Pons (tissue), 1 donor: ENCODE data around the gene SUN1.
"Not testable (repeated sequence)": the region's sequence is repeated elsewhere in the genome, so short reads cannot be mapped to it uniquely, and the experiment has no call there.

Source experiments
- DNase-seq: peaks from one replicate; pipeline ENCODE4 v3.0.0-alpha.2; 2016; ENCODE audit warnings: low spot score

The SUN1 gene

DNA sequence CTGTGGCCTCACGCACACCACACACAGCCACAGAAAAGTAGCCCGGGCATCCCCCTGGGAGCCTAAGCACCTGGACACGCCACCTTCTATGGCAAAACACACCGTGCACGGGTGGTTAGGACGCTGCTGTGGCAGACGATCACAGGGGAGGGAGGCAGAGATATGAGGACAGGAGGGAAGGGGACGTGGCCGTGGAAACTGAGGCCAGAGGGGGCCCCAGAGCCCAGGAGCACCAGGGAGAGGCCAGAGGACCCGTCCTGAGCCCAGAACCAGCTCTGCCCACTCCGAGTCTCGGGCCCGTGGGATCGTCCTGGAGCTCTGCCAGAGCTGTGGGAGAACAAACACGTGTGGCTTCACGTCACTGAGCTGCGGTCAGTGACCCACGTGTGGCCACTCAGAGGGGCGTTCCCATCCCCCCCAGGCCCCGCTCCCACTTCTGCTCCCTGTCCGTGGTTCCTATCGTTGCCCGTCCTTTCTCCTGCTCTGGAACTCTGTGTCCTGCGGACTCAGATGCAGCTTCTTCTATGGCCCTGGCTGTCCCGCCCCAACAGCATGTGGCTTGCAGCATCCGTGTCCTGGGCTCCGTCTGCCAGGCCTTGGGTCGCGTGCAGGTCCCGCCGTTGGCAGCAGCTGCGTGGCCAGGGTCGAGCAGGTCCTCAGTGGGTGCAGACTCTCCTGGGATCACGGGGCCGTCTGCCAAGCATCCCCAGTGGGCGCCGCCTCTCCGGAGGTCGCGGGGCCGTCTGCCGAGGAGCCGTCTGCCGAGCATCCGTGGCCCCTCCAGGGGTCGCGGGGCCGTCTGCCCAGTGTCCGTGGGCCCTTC, 75.1 kb downstream of the SUN1 start:
- DNase-seq = no peak

- DNase-seq = no peak
Observed at GRCh38 chr7:908159-908581, 75.9 kb downstream of the SUN1 start.

- DNase-seq = not testable (repeated sequence)
Observed at GRCh38 chr7:908591-909357, 76.5 kb downstream of the SUN1 start.

DNA sequence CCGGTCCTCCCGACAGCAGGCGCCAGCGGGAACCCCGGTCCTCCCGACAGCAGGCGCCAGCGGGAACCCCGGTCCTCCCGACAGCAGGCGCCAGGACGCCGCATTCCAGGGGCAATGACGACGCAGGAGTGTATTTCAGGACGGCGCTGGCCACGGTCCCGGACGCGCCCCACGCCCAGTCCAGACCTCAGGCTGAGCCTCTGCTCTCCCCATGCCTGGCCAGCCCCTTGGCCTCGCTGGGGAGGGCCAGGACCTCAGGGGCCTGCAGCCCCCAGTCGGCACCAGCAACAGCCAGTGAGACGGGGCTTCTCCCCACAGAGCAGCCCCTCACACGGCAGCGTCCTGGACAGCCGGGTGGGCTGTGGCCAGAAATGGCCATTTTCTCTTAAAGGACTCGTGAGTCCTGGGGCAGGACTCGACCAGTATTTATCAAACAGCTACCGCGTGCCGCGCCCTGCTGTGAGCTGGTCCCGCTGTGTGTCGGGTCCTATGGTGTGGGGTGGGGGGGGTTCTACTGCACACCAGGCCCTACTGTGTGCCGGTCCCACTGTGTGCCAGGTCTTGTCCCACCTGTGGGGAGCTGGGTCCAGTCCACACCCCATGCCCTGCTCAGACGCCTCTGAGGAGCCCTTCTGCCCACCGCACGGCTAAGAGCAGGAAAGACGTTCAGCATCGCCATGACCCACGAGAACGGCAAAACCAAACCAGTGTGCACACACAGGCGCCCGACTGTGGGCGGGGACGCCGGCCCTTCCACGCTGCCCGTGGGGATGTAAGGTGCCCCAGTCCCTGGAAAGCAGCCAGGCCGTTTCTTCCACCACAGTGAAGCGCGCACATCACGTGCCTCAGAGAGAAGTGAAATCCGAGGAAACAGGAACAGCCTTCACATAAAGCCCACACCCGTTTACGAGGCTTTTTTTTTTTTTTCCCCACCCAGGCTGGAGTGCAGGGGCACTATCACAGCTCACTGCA, 77.4 kb downstream of the SUN1 start:
- peak; percentile 75 for DNase-seq

DNA sequence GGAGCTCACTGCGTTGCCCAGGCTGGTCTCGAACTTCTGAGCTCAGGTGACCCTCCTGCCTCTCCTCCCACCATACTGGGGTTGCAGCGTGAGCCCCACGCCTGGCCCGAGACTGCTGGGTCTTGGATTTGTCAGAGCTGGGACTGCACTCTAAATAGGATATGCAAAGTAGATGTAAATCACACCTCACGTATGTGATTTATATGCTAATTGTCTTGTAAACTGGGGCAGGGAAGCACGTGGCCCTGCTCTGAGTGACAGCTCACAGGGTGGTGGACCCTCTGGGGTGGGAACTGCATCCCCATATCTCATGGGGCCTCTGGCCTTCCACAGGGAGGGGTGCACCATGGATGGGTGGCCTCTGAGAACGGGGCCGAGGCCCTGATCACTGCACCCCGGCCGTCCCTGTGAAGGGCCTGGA, 78.2 kb downstream of the SUN1 start:
- DNase-seq = no peak

GRCh38 chr7:910931-911431, 78.7 kb downstream of the SUN1 start:
- no peak for DNase-seq

GRCh38 chr7:911791-912480, 79.7 kb downstream of the SUN1 start:
- peak; percentile 94 for DNase-seq

DNA sequence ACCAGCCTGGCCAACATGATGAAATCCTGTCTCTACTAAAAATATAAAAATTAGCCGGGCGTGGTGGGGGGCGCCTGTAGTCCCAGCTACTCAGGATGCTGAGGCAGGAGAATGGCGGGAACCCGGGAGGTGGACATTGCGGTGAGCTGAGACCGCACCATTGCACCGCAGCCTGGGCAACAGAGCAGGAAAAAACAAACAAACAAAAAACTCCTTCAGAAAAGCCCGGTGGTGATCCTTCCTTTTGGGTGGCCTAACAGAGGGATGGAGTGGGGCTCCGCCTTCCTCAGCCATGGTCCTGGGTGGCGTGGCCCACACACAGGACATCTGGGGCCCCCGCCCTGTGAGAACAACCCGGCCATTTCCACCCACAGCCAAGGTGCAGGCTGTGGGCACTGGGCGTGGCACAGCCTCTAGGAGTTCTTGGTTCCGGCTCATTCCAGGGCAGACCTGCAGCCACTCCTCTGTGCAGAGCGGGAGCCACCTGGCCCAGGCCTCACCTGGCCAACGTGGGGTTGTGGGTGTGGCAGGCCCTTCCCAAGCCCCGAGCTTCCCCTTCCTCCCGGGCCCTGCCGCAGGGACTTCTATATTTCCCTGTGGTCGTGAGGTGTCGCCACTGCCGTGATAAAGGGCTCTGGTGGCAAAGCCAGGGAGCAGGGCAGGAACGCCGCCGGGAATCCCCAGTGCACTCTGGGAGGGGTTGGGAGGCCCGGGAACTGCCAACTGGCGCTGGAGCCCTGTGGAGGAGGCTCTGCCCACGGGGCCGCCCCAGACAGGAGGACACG, 81.7 kb downstream of the SUN1 start:
- peak; percentile 80 for DNase-seq

DNA sequence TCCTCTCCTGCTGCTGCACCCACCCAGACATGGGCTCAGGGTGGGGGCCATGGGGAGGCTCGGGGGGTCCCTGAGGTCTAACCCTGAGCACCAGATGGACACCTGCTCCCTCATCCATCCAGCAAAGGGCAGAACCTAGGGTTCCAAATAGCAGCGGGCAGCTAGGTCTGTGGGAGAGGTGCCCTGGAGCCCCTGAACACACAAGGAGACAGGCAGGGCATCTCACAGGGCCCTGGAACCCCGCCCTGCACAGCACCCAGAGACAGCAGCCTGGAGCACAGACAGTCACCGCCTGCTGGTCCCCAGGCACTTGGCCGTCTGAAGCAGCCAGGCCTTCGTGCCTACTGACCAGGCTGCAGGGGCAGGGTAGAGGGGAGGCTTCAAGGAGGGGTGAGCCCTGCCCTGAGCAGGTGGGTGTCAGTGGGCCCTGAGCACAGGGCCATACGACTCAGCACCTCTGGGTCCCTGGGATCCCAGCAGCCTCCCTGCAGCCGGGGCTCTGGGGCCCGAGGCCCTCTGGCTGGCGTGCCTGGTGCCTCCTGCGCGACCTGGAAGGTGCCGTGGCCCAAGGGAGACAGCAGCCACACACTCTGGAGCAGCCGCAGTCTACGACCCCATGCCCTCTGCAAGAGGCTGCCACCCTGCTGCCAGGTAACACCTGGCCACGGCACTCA, 82.4 kb downstream of the SUN1 start:
- DNase-seq = no peak

DNA sequence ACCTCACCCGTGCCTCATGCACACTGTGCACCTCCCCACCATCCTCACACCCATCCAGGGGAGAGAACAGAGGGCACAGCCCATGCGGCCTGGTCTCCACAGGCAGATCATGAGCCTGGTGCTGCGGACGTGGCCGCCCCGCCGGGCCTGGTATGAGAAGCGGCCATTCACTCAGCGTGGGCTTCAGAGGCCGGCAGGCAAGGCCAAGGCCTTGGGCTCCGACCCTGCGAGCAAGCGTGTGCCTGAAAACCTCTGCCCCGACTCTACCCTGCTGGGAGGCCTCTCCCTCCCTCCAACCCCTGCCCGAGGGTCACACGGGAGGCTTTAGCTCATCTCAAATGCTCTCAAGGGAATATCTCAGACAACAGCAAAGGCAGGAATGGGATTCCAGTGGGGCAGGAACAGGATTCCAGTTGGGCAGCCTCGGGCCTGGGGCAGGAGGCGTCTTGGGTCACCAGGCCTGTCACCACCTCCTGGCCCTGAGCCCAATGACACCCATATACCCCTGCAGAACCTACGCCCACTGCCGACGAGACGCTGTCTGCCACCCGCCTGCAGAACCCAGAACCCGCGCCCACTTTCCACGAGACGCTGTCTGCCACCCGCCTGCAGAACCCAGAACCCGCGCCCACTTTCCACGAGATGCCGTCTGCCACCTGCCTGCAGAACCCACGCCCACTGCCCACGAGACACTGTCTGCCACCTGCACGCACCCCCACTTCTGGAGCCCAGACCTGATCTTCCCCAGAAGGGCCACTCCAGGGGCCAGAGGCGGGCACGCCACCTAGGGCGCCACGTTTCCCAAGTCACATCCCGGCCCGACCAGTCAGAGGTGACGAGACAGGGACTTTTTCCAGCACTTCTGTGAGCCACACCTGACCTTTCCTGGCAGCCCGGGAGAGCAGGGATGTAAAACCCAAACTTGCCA, 83.3 kb downstream of the SUN1 start:
- DNase-seq = no peak

DNA sequence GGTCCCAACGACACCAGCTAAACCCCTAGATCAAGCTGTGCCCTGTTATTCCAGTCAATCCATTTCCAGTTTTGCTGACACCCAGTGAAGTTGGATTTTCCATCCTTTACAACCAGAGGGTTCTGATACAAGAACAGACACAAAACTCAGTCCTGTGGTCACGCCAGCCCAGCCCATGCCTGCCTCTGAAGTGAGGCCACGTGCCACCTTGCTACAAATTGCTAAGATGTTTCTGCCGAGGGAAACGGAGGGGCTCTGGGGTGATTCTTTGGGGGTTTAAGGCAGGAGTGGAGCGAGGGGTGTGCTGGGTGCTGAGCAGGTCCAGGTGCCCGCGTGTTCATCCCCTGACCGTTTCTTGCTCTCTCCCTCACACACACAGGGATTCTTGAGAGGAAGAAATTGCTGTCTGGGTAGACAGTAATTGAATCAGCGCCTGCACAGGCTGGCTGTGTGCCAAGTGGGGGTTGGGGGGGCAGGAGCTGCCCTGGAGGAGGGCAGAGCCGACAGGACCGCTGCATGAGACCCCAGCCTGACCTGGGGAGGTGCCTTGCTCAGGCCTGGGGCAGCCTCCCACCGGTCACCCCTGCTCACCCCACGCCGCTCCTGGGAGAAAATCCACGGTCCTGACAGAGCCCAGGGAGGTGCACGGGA, 84.1 kb downstream of the SUN1 start:
- no peak for DNase-seq

- DNase-seq = no peak
Observed at GRCh38 chr7:917255-918117, 85.2 kb downstream of the SUN1 start.

- no peak for DNase-seq
Observed at GRCh38 chr7:918118-918425, 85.8 kb downstream of the SUN1 start.

GRCh38 chr7:918441-919113, 86.3 kb downstream of the SUN1 start:
- no peak for DNase-seq

DNA sequence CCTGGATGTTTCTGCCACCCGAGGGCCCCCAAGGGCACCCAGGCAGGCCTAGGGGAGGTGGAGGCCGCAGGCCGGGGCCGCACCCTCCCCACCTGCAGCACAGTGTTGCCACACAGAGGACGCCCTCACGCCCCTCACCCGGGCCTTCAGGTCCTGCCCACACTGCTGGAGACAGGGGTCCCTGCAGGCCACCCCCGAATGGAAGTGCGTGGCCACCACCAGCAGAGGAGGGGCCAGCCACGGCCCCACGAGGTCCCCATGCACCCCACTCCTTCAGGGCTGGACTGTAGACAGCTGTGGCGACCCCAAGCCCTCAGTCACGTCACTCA, 86.8 kb downstream of the SUN1 start:
- DNase-seq = no peak

- no peak for DNase-seq
Observed at GRCh38 chr7:919924-920341, 87.7 kb downstream of the SUN1 start.
